ENCODE results near the gene RAP1GAP2.
A peak's percentile ranks its signal among the peaks of the same experiment; 100 is the strongest.
"Not testable (repeated sequence)": the region's sequence is repeated elsewhere in the genome, so short reads cannot be mapped to it uniquely, and the experiment has no call there.

Gene RAP1GAP2

DNA sequence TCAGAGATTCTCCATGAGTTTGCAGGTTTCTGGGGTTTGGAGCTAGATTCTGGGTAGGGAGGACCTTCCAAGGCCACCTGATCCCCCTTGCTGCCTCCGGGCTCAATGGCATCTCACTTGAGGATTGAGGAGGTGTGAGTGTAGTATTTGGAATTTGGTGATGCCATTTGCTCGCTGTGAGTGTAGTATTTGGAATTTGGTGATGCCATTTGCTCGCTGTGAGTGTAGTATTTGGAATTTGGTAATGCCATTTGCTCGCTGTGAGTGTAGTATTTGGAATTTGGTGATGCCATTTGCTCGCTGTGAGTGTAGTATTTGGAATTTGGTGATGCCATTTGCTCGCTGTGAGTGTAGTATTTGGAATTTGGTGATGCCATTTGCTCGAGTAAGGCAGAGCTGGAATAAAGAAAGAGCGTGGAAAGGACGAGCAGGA is 202.2 kb downstream of the RAP1GAP2 start:
- DNase-seq (ENCODE audit: low read depth): not testable (repeated sequence)

DNA sequence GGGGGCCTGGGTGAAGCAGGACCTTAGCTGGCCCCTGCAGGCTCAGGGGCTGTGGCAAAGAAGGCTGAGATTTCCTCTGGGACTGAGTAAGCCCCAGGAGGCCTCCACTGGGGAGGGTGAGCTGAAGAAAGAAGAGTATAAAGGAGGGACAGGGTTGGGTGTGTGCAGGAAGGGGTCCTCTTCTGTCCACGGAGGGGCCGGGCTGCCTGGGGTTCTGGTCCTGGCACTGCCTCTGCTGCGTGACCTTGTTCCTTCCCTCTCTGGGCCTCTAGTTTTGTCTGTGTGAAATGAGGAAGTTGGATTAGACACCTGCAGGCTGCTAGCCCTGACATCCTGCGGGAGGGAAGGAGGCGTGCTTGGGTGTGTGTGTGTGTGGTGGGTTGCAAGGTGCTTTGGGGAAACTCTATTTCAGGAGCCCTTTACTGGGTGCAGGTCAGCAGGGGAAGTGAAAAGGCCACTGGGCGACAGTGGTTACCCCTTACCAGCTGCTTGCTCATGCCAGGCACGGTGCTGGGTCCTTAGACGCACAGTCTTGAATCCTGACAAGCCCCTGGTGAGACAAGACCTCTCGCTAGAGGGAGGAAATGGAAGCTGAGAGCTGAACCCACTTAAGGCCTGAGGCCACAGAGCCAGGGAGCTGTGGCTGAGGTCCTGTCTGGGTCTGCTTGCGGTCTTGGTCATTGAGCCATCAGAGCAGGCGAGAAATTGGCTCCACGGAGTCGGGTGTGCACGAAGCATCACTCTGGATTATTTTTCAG is 206.5 kb downstream of the RAP1GAP2 start:
- DNase-seq (ENCODE audit: low read depth): no peak

DNA sequence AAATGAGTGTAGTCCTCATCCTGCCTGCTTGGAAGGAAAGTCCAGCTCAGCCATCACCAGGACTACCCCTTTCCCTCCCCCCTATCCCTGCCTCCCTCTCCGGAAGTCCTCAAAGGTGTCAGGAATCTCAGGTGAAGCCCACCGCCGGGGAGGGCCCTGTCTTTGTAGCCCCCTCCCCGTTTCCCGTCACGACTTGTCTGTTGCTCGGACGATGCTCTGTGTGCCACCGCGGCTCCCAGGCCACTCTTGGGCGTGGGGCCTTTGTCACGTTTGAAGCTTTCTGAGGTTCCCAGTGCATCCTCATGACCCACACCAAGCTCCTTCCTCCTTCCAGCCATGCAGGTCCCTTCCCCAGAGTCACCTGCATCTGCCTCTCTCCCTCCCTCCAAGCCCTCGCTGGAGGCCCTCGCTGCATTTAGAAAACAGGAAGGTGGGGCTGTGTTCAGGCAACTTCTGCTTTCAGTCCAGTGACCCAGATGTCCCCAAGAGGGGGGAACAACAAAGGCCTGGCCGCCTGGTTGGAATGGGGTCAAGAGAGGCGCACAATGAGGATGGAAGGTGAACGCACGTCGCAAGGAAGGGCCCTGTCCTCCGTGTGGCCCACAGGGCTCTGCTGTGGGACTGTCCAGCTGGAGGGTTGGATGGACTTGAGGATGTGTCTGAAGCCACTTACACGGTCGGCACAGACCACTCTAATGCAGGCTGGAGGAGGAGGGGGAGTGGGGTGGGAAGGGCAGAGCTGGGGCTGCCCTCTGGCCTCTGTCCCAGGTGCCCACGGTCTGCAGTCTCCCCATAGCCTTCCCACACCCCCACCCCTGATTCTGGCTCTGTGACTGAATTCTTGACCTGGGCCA is 207.3 kb downstream of the RAP1GAP2 start:
- DNase-seq (ENCODE audit: low read depth): no peak

DNA sequence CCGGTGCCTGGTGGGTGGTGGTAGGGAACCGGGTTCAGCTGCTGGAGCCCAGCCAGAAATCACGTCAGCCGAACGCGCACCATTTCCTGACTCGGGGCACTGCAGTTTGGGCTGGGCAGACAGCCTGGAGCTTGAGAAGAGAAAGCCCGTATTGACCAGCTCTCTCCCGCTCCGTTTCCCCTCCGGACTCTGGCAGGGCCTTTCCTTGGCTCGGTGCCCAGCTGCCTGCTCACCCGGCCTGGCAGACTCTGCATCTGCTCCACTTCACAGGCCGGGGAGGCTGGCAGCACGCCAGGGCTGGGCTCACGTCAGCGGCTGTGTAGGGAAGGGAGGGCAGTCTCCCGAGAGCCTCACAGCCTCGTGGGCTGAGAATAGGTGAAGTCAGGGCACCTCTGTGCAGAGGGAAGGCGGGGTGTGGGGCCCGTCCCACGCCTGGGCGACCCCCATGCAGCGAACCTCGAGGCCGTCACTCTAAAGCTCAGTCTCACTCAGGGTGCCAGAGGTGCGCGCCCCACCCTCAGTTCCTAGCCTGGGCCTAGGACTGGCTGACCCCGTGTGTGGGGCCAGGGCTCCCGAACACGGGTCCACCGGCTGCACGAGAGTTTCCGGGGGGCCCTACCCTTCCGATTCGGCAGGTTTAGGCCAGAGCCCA is 208.0 kb downstream of the RAP1GAP2 start:
- peak; percentile 32 for DNase-seq (ENCODE audit: low read depth)

DNA sequence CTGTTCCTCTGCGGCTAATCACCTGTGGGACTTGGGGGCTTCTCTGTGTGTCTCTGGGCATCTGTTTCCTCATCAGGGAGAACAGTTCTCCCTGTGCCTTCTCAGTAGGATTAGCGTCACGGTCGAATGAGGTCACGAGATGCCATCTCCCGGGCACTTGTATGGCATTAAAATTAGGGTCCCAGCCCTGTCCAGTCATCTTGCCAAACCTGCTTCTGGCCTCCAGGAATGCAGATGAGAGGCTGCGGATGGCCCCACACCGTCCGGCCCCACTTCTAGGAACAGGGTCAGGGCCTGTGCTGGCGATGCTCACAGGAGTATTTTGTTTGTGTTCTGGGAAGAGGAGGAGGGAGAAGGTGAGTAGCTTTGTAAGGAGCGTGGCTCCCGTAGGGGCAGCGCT is 208.7 kb downstream of the RAP1GAP2 start:
- no peak for DNase-seq (ENCODE audit: low read depth)

DNA sequence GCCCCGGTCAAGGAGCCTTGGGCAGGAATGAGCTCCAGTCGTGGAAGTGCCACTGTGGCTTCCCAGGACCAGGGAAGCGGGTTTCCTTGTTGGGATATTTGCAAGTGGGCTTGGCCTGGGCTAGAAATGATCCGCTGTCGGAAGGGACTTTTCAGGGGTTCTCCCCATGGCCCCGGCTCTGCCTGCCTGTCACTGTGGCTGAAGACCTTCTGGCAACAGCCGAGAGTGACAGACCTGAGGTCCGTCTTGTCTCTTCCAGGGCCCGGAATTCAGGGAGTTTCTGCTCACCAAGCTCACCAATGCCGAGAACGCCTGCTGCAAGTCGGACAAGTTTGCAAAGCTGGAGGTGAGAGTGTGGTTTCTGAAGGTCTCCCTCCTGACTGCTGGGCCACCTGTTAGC is 209.5 kb downstream of the RAP1GAP2 start:
- DNase-seq (ENCODE audit: low read depth): no peak

DNA sequence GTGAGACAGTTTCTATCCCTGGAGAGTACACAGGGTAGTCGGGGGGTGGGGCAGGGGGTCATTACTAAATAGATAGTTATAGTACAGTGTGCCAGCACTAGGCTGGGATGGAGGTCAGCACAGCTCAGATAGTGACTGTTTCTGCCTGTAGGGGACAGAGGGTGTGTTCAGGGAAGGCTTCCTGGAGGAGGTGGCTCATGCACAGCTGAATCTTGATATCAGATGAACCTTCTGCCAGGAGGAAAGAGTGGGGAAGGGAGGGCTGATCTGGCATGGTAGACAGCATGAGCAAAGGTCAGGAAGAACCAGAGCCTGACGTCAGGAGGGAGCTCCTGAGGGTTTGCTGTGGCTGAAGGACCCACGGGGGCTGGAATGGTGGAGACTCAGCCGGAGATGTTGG is 210.6 kb downstream of the RAP1GAP2 start:
- no peak for DNase-seq (ENCODE audit: low read depth)

DNA sequence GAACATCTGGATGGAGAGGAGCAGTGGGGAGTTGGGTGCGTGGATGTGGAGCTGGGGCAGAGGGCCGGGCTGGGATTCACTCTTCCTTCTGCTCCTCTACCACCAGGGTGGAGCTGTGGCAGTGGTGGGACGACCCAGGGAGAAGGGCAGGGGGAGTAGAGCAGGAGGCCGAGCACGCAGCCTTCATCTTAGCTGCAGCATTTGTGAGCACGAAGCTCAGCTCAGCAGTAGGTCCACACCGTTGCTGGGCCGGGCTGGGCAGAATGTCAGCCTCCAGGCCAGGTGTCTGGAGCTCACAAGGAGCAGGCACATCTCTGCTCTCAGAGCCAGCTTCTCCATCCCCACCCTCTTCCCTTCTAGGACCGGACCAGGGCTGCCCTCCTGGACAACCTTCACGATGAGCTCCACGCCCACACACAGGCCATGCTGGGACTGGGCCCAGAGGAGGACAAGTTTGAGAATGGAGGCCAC is 211.4 kb downstream of the RAP1GAP2 start:
- no peak for DNase-seq (ENCODE audit: low read depth)

DNA sequence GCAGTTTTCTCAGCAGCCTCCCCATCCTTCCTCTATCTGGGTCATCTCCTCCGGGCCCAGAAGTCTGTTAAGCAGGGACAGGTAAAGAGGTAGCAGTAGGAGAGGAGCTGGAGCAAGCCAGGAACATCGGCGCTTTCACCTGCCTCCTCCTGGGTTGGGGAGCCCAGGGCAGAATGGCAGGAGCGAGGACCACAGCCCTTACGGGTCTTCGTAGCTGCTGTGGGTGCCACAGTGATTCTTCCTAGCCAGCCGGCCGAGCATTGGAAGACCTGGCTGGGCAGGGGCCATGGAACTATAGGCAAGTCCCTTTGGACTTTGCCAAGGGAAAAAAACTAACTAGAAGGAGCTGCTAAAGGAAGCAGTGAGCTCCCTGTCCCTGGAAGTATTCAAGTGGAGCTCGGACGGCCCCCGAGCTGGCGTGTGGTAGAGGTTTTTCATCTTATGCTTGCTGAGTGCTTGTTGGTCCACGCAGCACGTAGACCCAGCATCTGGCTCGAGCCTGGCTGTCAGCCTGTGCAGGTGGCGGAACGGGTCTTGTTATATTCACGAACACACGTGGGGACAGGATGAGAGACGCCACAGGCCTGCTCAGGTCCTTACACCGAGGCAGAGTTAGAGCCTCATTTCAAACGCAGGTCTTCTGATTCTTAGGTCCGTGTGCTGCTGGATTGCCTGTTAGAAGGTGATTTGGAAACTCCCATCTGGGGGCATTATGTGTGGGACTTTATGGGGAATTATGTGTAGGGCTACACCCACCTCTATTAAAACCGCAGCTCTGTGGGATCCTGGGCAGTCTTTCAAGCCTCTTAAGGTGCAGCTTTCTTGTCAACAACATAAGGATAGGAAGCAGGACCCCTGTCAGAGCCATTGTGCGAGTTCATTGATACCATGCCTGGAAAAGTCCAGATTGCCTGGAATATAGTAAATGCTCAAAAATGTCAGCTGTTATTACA is 212.4 kb downstream of the RAP1GAP2 start:
- no peak for DNase-seq (ENCODE audit: low read depth)

DNA sequence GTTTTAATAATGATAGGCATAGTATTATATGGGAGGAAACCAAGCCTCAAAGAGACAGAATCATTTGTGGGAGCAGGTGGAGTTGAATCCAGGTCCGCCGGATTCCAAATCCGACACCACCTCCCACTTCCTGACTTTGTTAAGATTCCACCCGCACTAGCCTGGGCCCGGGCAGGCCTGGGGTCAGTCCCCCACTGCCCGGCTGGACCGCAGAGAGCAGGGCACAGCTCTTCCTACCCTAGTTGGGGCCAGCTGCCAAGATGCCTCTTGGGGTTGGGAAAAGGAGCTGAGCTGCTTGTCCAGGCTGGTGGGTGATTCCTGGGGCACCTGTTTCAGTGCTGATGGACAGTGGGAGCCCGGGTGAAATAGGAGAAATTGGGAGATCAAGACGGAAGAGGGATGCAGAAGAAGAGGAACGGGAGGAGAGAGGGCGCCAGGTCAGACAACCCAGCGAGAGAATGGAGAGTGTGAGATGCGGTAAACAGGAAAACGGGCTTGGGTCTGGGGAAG is 213.2 kb downstream of the RAP1GAP2 start:
- DNase-seq (ENCODE audit: low read depth): no peak

DNA sequence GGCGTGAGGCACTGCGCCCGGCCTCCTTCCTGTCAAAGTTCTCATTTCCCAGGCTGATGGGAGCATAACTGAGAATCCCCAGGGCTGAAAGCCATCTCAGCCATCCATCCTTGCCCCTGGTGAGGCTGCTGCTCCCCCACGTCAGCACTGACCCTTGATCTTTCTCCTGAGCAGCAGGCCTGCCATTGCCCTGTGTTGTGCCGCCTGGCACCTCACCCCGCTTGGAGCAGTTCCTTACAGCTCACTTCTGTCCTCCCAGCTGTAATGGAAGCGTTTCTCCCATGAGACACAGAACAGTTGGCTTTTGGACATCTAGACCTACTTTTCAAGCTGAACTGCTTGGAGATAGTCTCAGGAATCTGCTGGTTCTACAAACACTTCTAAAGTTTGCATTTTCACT is 215.7 kb downstream of the RAP1GAP2 start:
- no peak for DNase-seq (ENCODE audit: low read depth)

DNA sequence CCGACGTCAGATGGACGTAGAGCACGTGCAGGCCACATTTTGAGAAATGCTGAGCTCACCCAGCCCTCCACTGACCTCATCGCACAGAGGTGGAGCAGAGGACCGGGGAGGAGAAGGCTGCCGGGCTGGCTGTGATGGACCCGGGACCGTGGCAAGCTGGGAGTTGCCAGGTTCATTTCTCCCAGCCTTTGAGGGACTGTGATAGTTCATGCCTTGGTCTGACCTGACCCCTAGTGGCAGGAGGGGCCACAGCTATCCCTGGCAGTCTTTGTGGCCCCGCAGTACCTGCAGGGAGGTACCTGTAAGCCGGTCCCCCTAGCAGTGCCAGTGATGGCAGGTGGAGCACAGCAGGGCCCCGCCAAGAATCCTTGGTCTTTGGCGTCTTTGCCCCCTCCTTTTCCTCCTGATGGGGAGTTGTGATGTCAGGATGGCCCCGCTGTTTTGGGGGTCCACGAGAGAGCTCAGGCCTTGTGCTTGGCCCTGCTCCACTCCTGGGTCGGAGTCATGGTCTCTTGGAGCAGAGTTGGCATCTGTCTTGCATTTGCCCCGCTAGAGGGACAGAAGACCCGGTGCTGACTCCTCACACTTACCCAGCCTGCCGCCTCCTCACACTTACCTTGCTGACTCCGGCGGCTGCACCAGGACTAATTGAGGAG is 216.8 kb downstream of the RAP1GAP2 start:
- DNase-seq (ENCODE audit: low read depth): peak; percentile 28

DNA sequence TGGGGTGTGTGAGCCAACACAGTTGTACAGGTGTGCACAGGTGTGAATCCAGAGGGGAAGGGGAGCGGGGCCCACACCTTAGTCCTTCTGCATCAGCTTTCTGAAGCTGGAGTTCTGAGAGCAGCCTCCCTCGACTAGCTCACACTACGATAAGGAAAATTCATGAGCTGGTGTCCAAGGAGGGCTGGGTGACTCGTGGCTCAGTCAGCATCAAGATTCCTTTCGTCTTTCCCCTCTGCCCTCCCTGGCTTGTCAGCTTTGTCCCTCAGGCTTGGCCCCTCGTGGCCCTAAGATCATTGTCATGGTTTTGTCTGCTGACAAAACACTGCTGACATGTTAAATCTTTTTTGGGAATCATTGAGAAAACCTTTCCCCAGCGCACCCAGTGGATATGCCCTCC is 219.7 kb downstream of the RAP1GAP2 start:
- DNase-seq (ENCODE audit: low read depth): no peak

DNA sequence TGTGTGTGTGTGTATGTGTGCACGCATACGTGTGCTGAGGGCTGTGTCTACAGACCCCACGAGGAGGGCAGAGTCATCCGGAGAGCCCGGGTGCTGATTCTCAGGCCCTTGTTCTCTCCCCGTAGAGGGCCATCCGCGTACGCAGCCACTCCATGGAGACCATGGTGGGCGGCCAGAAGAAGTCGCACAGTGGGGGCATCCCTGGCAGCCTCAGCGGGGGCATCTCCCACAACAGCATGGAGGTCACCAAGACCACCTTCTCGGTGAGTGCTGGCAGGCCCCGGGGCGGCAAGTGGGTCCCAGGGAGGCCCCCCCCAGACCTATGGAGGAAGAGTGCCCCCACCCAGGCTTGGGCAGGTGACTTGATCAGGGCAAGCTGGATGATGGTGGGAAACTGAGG is 221.7 kb downstream of the RAP1GAP2 start:
- no peak for DNase-seq (ENCODE audit: low read depth)

DNA sequence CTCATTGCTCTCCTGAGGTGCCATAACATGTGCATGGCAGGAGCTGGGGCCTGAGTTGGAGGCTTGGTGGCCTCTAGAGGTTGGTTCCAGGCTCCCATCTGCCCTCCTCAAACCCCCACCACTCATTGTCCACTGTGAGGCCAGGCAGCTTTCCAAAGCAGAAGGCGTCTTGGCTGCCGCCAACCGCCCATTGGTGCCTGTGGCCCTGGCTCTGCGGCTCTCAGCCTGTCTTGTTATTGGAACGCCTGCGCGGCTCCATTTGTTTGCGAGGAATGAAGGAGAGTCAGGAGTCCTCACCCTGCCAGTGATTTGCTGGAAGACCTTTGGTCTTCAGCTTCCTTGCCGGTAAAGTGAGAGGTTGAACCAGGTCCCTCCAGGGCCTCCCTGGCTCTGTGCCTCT is 223.5 kb downstream of the RAP1GAP2 start:
- DNase-seq (ENCODE audit: low read depth): no peak

DNA sequence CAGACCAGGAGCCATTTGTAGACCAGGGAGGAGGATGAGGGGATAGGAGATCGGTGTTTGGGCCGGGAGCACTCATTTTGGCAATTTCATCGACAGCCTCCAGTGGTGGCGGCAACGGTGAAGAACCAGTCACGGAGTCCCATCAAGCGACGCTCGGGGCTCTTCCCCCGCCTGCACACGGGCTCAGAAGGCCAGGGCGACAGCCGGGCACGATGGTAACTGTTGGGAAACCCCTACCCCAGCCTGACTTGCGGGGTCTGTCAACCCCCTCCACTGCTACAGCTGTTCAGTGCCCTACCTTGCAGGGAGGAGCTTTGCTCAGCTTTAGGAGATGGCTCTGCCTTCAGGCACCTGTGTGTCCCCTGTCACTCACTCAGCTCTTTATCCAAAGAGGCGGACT is 224.1 kb downstream of the RAP1GAP2 start:
- DNase-seq (ENCODE audit: low read depth): no peak

DNA sequence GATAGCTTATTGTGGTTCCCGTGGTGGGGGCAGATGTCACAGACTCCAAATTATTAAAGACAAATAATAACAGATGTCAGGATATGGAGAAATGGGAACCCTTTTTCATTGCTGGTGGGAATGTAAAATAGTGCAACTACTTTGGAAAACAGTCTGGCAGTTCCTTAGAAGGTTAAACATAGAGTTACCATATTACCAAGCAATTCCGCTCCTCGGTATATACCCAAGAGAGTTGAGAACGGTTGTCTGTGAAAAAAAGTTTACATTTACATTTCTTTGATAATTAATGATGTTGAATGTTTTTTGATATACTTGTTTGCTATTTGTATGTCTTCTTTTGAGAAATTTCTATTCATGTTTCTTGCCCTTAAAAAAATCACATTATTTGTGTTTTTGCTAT is 226.0 kb downstream of the RAP1GAP2 start:
- DNase-seq (ENCODE audit: low read depth): no peak

DNA sequence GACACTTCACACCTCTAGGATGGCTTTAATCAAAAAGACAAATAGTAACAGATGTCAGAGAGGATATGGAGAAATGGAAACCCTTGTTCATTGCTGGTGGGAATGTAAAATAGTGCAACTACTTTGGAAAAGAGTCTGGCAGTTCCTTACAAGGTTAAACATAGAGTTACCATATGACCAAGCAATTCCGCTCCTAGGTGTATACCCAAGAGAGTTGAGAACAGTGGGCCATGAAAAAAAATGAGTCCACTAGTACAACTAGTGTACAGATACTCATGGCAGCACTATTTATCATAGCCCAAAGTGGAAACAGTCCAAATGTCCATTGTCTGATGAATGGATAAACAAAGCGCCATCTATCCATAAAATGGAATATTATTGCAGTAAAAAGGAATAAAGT is 228.1 kb downstream of the RAP1GAP2 start:
- no peak for DNase-seq (ENCODE audit: low read depth)

DNA sequence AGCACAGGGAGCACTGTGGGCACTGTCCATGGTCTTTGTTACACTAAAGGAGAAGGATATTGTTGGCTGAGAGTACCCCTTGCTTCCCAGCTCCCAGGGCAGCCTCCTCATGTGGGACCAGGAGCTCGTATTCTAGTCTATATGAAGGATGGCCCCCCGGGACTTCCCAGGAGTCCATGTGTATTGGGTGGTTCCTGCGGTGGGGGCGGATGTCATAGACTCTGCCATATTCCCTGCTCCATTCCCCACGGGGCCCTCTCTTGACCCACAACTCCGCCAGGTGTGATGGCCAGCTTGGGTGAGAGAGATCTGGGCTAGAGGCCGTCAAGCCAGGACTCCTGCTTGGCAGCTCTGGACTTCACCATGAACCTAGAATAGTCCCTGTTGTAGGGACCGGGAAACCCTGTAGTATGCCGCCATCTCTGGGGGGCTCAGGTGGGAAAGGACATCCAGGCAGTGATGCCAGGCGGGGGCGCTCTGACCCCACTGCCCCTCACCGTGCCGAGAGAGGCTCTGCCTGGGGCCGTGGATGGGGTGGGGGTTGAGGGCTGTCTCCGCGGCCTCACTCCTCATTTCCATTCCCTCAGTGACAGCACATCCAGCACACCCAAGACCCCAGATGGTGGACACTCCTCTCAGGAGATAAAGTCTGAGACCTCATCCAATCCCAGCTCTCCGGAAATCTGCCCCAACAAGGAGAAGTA is 229.3 kb downstream of the RAP1GAP2 start:
- no peak for DNase-seq (ENCODE audit: low read depth)

All from activated T-helper 1 cell treated with Interleukin-2 at 50 U/mL for 16 hours (primary cell).